ENCODE data around the gene FOXP4.

Gene FOXP4

DNA sequence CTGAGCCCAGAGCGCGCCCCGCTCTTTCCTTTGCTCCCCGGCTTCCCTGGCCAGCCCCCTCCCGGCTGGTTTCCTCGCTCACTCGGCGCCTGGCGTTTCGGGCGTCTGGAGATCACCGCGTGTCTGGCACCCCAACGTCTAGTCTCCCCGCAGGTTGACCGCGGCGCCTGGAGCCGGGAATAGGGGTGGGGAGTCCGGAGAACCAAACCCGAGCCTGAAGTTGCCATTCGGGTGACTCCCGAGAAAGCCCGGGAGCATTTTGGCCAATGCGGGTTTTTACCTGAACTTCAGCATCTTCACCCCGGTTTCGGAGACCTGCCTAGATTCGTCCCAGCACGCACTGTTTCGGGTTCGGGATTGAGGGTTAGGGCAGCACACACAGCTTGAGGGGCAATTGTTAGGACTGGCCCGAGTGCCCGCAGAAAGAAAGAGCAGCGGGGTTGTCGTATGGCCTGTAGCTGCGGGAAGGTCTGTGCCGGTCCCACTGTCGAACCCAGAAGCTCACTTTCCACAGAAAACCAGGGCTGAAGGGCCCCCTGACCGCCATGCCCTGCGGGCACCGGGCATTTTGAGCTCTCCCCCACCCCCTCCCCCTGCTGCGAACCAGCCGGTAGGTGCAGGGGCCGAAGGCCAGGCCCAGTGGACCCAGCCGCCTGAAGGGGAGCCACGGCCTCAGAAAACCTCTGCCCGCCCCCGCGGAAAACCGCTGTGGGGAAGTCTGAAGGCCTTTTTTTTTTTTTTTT, 2.1 kb downstream of the FOXP4 start:
- DNase-seq = no peak

DNA sequence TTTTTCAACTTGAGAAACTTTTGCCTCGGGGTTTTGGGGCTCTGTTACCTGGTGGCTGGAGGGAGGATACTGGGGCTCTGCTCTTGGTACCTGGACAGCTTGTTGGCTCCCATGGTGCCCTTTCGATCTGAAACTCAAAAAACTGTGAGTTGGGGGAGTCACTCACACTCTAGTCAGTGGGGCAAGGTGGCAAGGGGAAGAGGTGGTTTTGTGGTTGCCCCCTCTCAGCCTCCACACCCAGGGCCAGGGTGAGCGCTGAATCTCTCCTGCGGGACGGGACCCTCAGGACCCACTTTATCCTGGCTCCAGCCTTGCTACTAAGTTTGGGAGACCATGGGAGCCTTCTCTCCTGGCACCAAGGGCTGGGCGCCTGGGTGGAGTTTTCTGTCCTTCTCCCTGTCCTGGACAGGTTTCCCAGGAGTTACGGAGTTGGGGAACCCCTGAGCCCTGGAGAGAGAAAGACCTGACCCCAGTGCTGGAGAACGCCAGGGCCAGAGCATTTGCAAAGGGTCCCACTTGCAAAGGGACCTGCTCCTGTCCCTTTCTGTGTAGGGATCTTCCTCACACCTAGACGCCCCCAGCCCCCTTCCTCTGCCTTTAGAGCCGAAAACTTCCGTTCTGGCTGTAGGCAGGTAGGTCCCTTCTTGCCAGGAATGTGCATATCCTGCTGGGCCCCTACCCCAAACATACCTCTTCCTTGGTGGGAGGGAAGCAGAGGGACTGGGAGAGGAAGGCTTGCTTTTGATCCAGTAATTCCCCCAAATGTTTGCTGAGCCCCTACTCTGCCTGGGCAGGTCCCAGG, 2.9 kb downstream of the FOXP4 start:
- DNase-seq = no peak

DNA sequence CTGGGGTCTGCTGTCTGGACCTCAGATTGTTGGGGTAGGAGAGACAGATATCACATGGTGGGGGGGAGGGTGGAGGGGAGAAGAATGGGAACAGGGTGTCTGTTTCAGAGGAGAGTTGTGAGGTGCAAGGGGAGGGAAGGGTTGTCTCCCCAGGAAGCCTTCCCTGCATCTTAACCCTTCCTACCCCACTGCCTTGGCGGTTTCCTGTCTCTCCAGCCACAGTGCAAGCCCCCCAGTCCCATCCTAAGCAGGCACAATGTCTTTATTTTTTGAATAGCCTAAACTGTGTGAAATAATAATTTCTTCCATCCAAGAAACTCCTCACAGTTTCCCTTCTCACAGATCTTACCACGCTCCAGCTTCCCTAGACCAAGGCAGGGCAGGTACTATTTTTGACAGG, 3.5 kb downstream of the FOXP4 start:
- no peak for DNase-seq

DNA sequence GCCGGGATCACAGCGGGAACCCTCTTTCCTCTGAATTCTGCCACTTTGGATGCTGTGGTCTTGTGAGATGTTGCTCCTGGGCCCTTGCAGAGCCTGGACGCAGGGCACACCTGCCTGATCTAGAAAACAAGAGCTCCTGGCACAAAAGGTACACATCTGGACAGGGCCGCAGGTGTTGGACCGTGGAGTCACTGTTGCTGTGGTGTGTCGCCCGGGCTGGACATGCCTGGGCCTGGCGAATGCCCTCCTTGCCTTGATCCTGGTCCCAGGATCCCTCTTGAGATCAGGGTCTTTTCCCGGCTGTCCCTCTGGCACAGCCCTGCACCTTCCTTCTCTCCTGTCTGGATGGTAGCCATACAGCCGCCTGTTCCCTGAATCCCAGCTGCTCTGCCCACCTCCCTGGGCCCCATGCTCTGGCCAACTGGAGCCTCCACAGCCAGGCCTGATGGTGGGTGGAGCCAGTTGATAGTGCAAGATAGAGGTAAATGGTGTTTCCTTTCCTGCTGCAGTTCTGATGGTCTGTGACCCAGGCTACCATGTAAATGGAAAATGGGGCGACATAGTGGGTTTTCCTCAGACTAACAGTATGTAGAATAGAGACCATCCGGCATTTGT, 5.0 kb downstream of the FOXP4 start:
- DNase-seq = peak; percentile 72

DNA sequence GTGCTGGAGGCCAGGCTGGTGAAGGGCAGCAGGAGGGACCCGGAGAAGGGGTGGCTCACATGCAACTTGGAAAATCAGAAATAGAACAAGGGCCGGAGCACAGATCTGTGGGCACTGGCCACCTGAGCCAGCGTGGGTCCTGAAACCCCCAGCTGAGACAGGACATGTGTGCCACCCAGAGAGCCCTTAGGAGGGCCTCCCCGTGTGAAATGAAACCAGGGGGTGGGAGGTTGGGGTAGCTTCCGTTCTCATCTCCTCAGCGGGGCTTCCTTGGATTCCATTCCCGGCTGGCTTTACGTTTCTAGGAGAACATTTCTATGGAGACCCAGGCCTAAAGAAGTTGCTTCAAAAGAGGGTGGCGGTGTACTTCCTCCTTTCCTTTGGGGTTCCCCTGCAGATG, 5.7 kb downstream of the FOXP4 start:
- DNase-seq = no peak

DNA sequence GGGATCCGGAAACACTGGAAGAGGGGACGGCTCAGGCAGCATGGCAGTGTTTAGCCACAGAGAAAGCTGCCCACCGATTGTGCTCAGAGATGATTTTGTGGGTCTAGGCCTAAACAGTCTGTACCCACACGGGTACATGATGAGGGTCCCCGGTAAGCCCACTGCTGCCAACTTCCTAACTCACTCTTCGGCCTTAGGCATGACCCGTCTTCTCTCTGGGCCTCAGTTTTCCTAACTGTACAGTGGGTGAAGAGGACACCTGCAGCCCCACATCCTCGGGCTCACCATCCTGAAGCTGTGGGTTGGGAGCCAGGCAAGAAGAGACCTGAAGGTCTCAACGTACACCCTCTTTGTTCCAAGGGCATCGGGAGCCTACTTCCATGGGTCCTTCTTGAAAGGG, 6.5 kb downstream of the FOXP4 start:
- DNase-seq = no peak

DNA sequence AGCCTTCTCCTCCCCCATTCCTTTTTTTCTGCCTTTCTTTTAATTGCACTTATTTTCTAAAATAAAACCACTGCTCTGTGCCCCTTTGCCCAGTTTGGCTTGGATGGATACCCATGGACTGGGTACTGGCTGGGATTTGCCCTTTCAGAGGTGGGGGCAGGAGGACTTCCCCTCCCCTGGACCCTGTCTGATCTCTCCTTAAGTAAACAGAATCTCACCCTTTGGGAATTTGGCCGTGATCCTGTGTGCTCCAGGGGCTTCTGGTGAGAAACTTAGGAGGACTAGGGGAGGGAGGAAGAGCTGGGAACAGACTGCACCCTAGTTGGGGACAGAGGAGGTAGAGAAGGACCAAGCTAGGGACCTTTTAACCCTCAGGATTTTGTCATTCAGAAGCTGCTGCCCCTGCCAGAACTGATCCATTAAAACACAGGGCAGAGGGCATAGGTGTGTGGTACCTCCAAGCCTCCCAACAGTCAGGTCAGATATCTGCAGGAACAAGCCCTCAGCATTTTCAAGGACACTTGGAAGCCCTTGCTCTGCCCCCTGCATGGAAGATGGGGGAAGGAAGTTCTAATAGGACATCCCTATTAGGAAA, 7.3 kb downstream of the FOXP4 start:
- DNase-seq = no peak

DNA sequence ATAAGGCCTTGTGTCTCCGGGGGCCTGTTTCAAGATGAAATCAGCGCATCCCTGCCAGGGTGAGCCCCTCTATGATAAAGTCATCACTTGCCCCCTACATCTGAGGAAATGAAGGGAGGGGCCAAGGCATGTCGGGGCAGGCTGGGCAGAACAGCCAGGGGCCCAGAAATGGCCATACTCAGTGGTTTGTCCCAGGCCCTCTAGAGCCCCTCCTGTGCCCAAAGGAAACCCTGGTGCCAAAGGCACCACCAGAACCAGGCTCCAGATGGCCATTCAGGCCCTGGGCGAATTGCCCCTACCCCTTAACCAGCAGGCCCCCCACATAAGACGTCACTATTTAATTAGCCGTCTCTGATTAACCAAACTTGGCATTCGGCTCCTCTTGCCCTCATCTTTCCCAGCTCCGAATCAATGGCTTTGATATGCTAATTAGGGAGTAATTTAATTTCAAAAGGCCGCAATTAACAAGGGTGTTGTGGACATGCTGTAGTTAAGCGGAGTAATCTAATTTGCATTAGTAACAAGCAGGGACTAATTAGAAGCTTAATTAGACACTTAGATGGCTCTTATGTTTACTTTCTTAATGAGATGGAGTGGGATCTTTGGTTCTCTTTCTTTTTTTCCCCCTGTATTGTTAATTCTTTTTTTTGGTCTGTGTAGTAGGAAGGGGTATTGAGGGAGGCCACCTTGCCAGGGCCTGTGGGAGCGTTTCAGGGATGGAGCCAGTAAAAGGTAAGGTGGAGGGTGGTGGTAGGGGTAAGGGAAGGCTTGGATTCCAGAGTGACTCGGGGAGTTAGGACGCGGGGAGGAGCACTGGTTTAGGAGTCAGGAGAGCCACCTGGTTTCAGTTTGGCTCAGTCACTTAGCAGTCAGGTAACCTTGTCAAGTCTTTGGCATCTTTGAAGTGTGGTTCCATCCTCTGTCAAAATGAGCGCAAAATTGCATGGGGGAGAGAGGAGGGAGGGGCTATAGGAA, 9.4 kb downstream of the FOXP4 start:
- no peak for DNase-seq

DNA sequence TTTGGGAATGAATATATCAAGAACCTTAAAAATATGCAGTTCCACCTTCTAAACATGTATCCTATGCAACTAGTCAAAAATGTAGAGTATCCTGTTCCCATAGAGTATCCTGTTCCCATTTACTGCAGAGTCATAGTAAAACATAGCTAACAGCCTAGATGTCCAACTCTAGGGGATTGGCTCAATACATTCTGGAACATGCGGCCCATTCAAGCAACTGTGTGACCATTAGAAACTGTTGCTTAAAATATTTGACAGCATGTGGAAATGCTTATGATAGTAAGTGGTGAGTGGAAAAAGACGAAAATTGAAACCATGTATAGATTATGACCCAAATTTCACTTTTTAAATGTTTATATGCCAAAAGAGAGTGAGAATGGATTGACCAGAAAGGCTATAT, 11.2 kb downstream of the FOXP4 start:
- no peak for DNase-seq

DNA sequence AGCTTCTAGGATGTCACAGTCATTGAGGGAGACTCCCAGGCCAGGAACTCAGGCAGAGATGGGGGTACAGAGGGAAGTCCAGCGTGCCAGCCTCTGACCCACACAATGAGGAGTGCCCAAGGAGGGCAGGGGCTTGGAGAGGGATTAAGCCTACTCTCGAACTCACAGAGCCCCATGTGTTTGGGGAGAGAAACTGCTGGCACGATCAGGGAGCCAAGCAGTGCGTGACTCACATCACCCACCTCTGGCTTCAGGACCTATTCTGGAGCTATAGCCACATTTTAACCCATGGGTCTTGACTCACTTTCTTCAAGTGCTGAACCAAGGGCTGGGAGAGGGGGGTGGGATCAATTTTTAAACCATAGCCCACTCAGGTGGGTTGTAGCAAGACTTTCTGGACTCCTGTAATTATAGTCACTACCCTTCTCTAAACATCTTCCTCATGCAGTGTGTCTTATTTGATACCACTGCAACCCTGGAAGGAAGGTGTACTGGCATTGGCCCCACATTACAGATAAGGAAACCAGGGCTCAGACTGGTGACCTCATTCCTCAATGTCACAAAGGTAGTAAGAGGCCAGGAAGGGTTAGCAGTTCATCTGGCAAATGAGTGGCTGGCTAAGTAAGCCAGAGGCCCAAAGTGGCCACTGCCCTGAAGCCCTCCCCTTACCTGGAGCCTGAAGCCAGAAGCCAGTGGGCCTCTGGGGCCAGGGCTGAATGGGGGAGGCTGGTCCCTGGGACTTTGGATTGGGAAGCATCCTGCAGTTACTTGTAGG, 12.0 kb downstream of the FOXP4 start:
- DNase-seq = no peak

DNA sequence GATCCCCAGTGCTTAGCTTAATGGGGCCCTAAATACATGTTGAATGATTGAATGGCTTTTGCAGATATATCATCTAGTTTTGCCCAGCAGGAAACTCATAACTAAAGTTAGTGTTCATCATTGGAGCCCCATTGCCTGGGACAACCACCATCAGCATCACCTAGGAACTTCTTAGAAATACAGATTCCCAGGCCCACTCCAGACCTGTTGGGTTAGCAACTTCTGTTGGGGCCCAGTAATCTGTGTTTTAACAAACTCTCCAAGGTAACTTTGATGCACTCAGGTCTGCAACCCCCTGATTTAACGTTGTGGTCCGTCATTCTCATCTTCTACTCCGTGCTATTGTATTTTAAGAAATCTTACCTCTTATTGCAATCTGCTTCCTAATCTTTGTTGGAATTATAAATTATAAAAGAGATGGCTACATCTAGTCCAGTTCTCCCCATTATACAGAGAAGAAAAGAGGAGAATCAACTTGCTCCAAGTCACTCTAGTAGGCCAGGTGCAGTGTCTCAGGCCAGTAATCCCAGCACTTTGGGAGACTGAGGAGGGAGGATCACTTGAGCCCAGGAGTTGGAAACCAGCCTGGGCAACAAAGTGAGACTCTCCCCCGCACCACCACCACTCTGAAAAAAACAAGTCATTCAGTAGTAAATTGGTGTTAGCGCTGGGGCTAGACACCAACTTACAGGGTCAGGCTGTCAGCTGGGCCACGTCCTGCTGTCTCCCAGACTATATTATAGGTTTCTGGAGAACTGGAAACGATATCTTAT, 13.7 kb downstream of the FOXP4 start:
- no peak for DNase-seq

DNA sequence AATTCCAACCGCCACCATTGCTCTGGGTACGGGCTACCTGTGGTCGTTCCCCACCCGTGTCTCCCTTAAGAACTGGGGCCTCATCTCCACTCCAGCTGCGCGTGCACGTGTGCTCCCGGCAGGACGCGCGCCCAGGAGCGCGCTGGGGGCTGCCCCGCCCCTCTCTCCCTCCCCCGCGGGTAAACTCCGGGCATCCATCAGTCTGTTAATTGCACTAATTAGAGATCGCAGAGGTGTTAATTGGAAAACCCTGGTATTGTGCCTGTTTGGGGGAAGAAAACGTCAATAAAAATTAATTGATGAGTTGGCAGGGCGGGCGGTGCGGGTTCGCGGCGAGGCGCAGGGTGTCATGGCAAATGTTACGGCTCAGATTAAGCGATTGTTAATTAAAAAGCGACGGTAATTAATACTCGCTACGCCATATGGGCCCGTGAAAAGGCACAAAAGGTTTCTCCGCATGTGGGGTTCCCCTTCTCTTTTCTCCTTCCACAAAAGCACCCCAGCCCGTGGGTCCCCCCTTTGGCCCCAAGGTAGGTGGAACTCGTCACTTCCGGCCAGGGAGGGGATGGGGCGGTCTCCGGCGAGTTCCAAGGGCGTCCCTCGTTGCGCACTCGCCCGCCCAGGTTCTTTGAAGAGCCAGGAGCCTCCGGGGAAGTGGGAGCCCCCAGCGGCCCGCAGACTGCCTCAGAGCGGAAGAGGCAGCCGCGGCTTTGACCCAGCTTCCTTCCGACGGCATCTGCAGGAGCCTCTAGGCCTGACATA, 14.4 kb downstream of the FOXP4 start:
- no peak for DNase-seq

DNA sequence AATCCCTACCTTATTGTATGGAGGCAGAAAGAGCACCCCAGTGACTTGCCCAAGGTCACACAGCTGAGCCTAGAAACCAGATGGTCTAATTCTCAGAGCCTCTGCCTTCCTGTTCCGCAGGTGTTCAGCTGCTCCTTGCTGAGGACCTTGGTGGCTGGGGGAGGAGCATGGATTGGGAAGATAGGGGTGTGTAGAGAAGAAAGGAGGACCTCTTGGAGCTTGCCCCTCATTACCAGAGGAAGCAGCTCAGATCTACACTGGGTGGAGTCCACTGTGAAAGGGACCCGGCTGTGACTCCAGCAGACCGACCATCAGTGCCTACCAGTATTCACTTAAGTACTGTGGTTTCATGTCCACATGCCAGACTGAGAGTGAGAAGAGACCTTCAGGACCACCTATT, 15.2 kb downstream of the FOXP4 start:
- no peak for DNase-seq

DNA sequence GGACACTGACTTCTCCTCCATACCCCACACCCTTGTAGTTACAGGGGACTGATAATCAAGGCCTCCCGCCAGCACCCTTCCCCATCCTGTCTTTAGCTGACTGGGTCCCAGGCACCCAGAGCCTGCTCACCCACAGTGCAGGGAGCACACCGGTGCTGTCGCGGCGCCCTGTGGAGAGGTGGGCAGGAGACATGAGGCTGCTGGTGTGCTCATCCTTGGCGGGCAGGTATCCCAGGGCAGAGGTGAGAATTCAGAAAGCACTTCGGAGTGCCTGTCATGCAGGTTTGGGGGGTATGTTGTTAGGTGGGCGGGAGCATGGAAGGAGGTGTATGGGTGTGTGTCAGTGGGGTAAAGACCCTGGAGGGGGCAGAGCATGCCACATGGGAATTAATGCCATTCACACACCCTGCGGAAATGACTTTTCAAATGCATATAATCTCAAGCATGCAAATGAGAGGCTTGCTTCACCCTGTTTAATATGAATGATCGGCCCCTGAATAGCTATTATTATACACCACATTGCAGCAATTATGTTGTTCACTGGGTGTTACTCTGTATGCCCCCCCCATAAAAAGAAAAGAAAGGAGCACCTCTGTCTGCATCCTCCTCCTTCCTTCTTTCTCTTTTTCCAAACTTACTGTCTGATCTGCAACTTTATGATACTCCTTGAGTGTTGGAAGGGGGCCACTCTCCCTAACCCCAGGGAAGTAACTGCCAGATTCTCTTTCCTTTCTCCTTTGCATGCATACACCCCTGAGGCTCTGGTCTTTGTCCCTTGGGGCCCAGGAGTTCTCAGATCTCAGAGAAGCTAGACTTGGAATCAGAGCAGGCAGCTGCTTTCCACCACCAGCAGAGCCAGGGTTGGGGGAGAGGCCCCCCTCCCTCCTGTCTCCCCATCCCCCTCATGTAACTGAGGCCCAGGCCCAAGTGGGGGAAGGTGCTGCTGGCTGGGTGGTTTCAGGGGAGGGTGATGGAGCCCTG, 16.0 kb downstream of the FOXP4 start:
- no peak for DNase-seq

DNA sequence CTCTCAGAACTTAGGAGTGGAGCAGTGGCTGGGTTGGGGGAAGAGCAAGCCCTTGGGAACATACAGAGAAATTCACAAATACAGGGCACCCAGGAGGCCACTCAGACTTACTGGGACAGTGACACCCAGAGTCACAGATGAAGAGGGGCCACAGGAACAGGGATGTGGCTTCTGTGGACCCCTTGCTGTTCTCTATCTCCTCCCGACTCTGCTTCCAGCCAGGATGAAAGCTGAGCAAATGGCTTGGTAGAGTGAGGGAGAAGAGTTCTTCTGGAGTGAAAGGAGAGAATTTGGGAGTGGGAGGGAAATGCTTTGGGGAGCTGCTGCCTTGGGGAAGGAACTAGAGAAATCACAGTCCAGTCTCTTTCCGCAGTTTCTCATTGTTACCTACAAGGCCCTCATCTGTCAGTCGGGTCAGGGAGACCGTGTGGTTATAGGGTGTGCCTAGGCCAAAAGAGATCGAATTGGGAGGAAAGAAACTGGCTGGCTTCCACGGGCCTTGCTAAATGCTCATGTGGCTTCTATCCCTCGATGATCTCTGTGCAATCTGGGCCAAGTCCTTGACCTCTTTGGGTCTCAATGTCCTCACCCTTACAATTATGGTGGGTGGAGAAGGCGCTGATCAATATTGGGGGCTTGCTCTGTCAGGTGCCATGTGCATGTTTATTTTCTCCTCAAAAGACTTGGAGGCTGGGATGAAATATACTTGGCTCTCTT, 17.0 kb downstream of the FOXP4 start:
- DNase-seq = no peak

DNA sequence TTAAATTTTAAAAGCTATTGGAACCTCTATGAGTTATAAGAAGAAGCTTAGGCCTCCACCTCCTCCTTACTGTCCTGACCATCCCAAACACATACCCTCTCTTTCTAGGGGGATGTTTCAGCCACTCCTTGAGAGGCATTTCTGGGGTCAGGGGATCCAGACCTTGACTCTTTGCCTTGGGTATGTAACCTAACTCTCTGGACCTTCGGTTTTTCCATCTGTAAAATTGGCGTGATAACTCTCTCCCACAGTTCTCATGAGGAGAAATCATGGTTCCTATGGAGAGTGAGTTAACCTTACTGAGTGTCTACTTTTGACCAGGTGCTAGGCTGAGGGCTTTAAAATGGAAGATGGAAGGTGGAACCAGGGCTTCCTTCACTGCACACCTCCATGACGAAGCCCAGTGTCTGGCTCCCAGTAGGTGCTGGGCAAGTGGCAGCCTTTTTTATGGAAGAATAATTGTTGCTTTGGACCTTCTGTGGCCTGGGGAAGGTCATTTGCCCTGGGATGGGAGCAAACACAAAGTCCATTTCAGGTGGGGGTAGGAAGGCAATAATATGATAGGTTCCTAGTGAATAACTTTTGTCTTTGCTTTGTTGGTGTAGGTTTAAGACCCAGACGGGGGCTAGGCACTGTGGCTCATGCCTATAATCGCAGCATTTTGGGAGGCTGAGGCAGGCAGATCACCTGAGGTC, 18.4 kb downstream of the FOXP4 start:
- DNase-seq = no peak

DNA sequence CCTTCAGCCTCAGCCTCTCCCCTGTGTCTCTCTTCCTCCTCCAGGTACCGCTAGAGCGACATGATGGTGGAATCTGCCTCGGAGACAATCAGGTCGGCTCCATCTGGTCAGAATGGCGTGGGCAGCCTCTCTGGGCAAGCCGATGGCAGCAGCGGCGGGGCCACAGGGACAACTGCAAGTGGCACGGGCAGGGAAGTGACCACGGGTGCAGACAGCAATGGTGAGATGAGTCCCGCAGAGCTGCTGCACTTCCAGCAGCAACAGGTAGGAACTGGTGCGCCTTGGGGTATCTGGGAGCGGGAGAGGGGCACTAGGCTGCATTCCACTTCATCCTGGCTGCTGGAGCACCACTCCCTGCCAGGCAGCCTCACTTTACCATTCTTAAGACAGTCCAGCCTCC, 19.5 kb downstream of the FOXP4 start:
- no peak for DNase-seq

Measured in NCI-H1105 (cell line).